GM19438 (cell line): ENCODE data around the gene HIPK3.
"Not testable (repeated sequence)": the region's sequence is repeated elsewhere in the genome, so short reads cannot be mapped to it uniquely, and the experiment has no call there.

Experiments
- ATAC-seq: cut with Tn5 transposase; IDR thresholded peaks from one replicate; pipeline ENCODE4 v1.9.1; 2021; ENCODE audit warnings: low read depth; ENCODE audit not compliant: unreplicated experiment

Gene HIPK3

GRCh38 chr11:33344611-33345010 is 87.4 kb downstream of the HIPK3 start:
- no peak for ATAC-seq

GRCh38 chr11:33347490-33348125 is 90.4 kb downstream of the HIPK3 start:
- ATAC-seq = peak; percentile 87

GRCh38 chr11:33350287-33350686 is 93.1 kb downstream of the HIPK3 start:
- no peak for ATAC-seq

GRCh38 chr11:33358150-33358831 is 101.1 kb downstream of the HIPK3 start:
- ATAC-seq = no peak

- no peak for ATAC-seq
These were observed 103.5 kb downstream of the HIPK3 start for GRCh38 chr11:33360642-33361041.

GRCh38 chr11:33362051-33362910 is 105.1 kb downstream of the HIPK3 start:
- no peak for ATAC-seq

GRCh38 chr11:33366918-33367317 is 109.7 kb downstream of the HIPK3 start:
- ATAC-seq = no peak

GRCh38 chr11:33368475-33368874 is 111.3 kb downstream of the HIPK3 start:
- ATAC-seq = not testable (repeated sequence)

- ATAC-seq = no peak
These were observed 111.8 kb downstream of the HIPK3 start for GRCh38 chr11:33368931-33369330.

GRCh38 chr11:33373636-33374035 is 116.5 kb downstream of the HIPK3 start:
- ATAC-seq = no peak

- ATAC-seq = no peak
These were observed 118.1 kb downstream of the HIPK3 start for GRCh38 chr11:33375236-33375635.

- no peak for ATAC-seq
These were observed 118.6 kb downstream of the HIPK3 start, which contains the start of gene KIAA1549L for GRCh38 chr11:33375688-33376311. Gene KIAA1549L, plus strand, starts transcription at chr11:33376108.

GRCh38 chr11:33376331-33377310 is 119.4 kb downstream of the HIPK3 start:
- no peak for ATAC-seq

- ATAC-seq = no peak
These were observed 120.5 kb downstream of the HIPK3 start for GRCh38 chr11:33377412-33378370.

GRCh38 chr11:33379947-33380346 is 122.8 kb downstream of the HIPK3 start:
- ATAC-seq = no peak

- ATAC-seq = no peak
These were observed 126.1 kb downstream of the HIPK3 start for GRCh38 chr11:33383075-33383919.

GRCh38 chr11:33383920-33384209 is 126.7 kb downstream of the HIPK3 start:
- no peak for ATAC-seq

- ATAC-seq = no peak
These were observed 127.0 kb downstream of the HIPK3 start for GRCh38 chr11:33384220-33384619.
